Mucosa of gallbladder (tissue), 1 donor: ENCODE measurements around the gene MYH8. TPM values are rescaled to one million over a fixed set of nuclear protein-coding genes. Genes with fewer than 3 reads are reported as not detected.

ENCODE experiments used
- DNase-seq: peaks from one replicate; pipeline ENCODE4 v3.0.0-alpha.2; 2020; ENCODE audit warnings: low spot score
- total RNA-seq: library from RNA; stranded (reverse); gene quantifications from one replicate; pipeline ENCODE4 v1.2.1, GENCODE V29; 2021
- donor health status: DM: no; HTN: no; CAD: no.

Gene MYH8
- total RNA-seq, 1 donor from 2014 or later: not detected

DNA sequence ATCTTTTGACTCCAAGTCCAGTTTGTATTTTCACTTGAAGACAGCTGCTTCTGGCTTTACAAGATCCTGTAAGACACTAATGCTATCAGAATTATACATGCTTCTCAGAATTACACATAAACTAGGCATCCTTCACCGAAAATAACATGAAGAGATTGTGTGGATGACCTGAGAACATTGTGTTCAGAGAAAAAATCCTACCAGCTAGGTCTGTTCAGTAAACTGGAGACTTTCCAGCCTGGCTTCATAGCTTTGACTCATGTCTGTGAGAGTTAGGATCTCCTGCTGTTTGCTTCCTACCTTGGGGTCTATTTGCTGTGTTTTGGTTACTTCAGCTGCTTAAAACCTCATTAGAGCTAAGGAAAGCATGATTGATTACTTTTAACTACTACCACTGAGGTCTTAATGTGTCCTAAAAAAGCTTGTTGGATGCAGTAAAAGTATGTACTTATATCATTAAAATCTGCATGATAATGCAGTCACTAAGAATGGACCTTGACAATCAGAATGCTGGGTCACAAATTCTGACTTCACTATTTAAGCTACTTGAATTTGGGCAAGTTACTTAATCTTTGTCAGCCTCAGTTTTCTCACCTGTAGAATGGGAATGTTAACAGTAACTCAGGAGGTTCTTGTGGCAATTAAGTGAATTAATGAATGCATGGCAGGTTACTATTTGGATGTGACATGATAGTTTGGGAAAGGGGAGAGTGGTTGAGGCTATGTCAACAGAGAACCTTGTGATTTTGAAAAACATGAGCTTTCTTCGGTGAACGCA is 40.9 kb downstream of the MYH8 start:
- DNase-seq: no peak

DNA sequence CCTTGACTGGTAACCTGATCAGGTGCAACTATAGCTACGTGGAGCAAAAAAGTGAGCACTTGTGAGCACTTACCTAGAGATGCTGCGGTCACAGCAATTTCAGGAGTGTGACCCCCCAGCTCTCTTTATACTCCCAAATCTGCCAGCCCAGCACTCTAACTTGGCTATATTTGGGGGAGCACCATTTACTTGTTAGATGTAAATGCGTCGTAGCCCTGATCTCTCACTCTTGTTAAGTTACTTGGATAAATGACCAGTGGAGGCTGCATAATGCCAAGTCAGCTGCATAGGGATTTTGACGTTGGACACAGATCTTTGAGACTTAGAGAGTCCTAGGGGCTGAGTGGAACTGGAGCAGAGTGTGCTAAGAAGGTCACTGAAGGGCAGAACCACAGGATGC is 48.8 kb downstream of the MYH8 start, which contains the start of gene MYH13:
MYH13 (minus strand) TSS at position 101 of the 400 bp plus-strand sequence. CDS start 8,476 bp downstream, outside the sequence.
- no peak for DNase-seq

- DNase-seq: no peak
These were observed 51.6 kb downstream of the MYH8 start for GRCh38 chr17:10370016-10370608.

DNA sequence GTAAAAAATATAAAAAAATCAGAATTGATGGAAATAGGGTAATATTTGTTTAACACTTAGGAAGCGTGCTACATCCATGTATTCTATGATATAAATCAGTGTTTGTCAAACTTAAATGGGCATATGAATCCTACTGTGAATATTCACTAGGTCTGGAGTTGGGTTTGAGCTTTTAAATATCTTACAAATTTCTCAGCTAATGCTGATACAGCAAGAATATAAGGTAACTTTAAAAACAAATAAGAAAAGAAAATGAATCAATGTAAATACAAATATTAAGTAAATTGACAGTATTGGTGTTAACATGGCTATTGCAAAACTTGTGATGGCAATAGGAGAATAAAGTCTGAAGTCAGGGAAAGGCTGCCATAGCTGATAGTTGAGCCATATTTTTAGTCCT is 52.5 kb downstream of the MYH8 start:
- no peak for DNase-seq

DNA sequence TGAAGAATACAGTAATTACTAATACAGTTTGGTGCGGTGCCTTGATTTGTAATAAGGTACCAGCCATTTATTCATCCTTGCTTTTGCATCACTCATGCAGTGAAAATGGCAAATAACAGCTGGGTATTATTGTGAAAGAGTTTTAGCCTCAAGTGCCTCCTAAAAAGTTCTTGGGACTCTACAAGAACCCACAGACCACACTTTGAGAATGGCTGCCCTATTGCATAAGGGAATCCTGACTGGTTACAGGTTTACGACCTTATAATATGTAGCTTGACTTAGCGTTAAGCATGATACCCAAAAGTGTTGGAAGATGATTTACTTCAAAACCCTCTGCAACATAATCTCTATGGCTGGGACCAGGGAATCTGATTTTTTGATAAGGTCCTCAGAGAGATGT is 53.2 kb downstream of the MYH8 start:
- DNase-seq: no peak

GRCh38 chr17:10360578-10360977 is 61.2 kb downstream of the MYH8 start:
- no peak for DNase-seq

GRCh38 chr17:10357768-10358167 is 64.0 kb downstream of the MYH8 start:
- no peak for DNase-seq

GRCh38 chr17:10354651-10355050 is 67.1 kb downstream of the MYH8 start:
- DNase-seq: no peak

- DNase-seq: no peak
These were observed 68.9 kb downstream of the MYH8 start for GRCh38 chr17:10352893-10353292.

- DNase-seq: no peak
These were observed 72.3 kb downstream of the MYH8 start for GRCh38 chr17:10349403-10349802.

- DNase-seq: no peak
These were observed 76.9 kb downstream of the MYH8 start for GRCh38 chr17:10344816-10345215.

Other genes with a start within 250 kb of the MYH8 start
- 26.7 TPM for gene GAS7, start 223.3 kb downstream of the MYH8 start, total RNA-seq
- not detected for gene MYH13, start 48.9 kb downstream of the MYH8 start, total RNA-seq
- gene MYH4, start 47.6 kb upstream of the MYH8 start, total RNA-seq: not detected
- gene MYH1, start 96.6 kb upstream of the MYH8 start, total RNA-seq: 0.52 TPM
- 2.4 TPM for gene MYH2, start 127.7 kb upstream of the MYH8 start, total RNA-seq
- 3.4 TPM for gene MYH3, start 235.4 kb upstream of the MYH8 start, total RNA-seq